Right lobe of liver (tissue), 6 donors: Measurements from ENCODE around the gene GLIS1. TPM values are rescaled to one million over a fixed set of nuclear protein-coding genes. Genes with fewer than 3 reads are reported as not detected.

ENCODE experiments used
- ATAC-seq, 4 donors: fragments of 200-7000 bp; cut with Tn5 transposase; one replicate each; pipeline ENCODE4 v1.9.1; 2020; ENCODE audit warnings: mild to moderate bottlenecking in 4 of 4, moderate library complexity in 4 of 4
- DNase-seq, 3 donors: peaks; one replicate each; pipeline ENCODE4 v3.0.0-alpha.2; 2020
- H3K27ac ChIP-seq, 3 donors: fragments of 200-600 bp; one replicate each; pipeline ENCODE4 v1.8.0; 2022
- H3K27me3 ChIP-seq, 2 donors: fragments of 200-600 bp; one replicate each; pipeline ENCODE4 v1.8.0; 2022
- H3K36me3 ChIP-seq, 4 donors: fragments of 200-600 bp; sonication (generic) in 1 of 4; one replicate each; pipeline versions ENCODE4 v1.5.1 to v1.8.0; 2017 to 2022; ENCODE audit warnings: control low read depth in 1 of 4
- H3K4me1 ChIP-seq, 4 donors: fragments of 200-600 bp; sonication (generic) in 1 of 4; one replicate each; pipeline versions ENCODE4 v1.5.1 to v1.8.0; 2017 to 2022; ENCODE audit warnings: control low read depth in 1 of 4
- H3K4me3 ChIP-seq, 3 donors: fragments of 200-600 bp; one replicate each; pipeline ENCODE4 v1.8.0; 2022
- H3K9me3 ChIP-seq, 4 donors: fragments of 200-600 bp; sonication (generic) in 1 of 4; one replicate each; pipeline versions ENCODE4 v1.5.1 to v1.8.0; 2017 to 2022; ENCODE audit warnings: control low read depth in 1 of 4
- CTCF ChIP-seq, 4 donors: fragments of 200-600 bp in 3 of 4; fragments of 450-650 bp in 1 of 4; IDR thresholded peaks; one replicate each; pipeline versions ENCODE4 v1.5.1 to v1.8.0; 2016 to 2022; ENCODE audit warnings: antibody characterized with exemption in 4 of 4, mild to moderate bottlenecking in 2 of 4
- POLR2A ChIP-seq: fragments of 450-650 bp; IDR thresholded peaks from one replicate; pipeline ENCODE4 v1.6.1; 2017; ENCODE audit warnings: antibody characterized with exemption, mild to moderate bottlenecking
- WGBS: methylation state at CpG from one replicate; pipeline ENCODE4 v1.1.6; 2018; ENCODE audit warnings: low coverage, low lambda C conversion rate; ENCODE audit not compliant: insufficient coverage; ENCODE audit errors: missing lambda C conversion rate; 5-methylcytosine and 5-hydroxymethylcytosine counted together
- intact Hi-C, 2 donors: fragments of 100-400 bp; cut with DNase I; formaldehyde crosslinking; loops; one replicate each; pipeline versions ENCODE4 v1.11.2 to v1.14.1; 2022
- total RNA-seq, 6 experiments: library from RNA; depleted of rRNA in 2 of 6; stranded (reverse); fragments of >200 nt in 2 of 6; fragmentation: NEBNext Ultra II Directional in 3 of 6; extraction: Animal tissue kit (Norgen Biotek cat#: 25700) in 3 of 6; gene quantifications; one replicate each; pipeline versions ENCODE4 v1.1.0 to v1.2.4, GENCODE V29; 2016 to 2023
- donor health status: DM: no; HTN: yes; CAD: no.
- donor health status: DM: no; HTN: no; CAD: no.
- donor health status: DM: no; HTN: no; CAD: no.
- donor health status: DM: no; HTN: yes; CAD: no.
- donor health status: DM: no; HTN: yes; CAD: no.

Gene GLIS1
- total RNA-seq, 6 experiments from 2014 or later: not detected

- 46% methylated on average over 11 of the region's 12 CpGs for WGBS
- H3K27me3 ChIP-seq: no peaks in the 10 kb centered on the region
- peak in 2 of 3 donors; percentile 36 to 37 for DNase-seq
Measured at GRCh38 chr1:53614231-53615021, 124.5 kb downstream of the GLIS1 start.

DNA sequence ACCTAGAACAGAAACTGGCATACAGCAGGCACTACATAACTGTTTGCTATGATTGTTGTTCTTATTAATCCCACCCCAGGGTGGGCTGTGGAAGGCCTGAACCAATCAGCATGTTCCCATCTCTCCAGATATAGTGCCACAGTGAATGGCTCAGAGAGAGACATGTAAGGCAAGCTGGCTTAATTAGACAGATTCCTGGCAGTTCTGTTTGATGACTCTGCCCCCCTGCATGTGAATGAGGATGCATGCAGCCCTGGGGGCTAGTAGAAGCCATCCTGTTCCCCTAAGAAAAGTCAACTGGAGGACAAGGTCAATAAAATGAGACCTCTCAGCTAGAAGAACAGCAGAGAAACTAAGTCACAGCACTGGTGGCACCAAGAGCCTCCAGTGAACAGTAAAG lies 130.3 kb downstream of the GLIS1 start:
- DNase-seq (no peak), ATAC-seq (no peak)
- intact Hi-C loops: no loop called here
- Histone ChIP-seq H3K27ac (no peak overlapping the region), H3K27me3 (no peaks in the 10 kb centered on the region), H3K36me3 (no peaks in the 10 kb centered on the region), H3K4me1 (no peaks in the 10 kb centered on the region), H3K4me3 (no peak overlapping the region), H3K9me3 (no peaks in the 10 kb centered on the region)
- TF ChIP-seq POLR2A: no peak
- no peak for TF ChIP-seq CTCF (IDR thresholded peaks at IDR 0.05)

More at GRCh38 chr1:53614231-53615021, 124.5 kb downstream of the GLIS1 start:
- Histone ChIP-seq H3K27ac (no peak overlapping the region), H3K4me3 (no peak overlapping the region), H3K9me3 (no peaks in the 10 kb centered on the region), H3K4me1 (no peaks in the 10 kb centered on the region), H3K36me3 (no peaks in the 10 kb centered on the region)
- no peak for ATAC-seq
- TF ChIP-seq CTCF (IDR thresholded peaks at IDR 0.05) (no peak), POLR2A (no peak)
- intact Hi-C loops: no loop called here

DNA sequence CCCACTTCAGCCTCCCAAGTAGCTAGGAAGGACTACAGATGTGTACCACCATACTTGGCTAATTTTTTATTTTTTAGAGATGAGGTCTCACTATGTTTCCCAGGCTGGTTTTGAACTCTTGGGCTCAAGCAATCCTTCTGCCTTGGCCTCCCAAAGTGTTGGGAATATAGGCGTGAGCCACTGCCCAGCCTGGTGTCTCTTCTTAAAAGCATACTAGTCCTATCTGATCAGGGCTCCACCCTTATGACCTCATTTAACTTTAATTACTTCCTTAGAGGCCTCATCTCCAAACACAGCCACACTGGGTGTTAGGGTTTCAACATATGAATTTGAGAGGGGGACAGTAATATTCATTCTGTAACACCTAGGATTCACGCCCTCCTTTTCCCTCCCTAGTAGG lies 130.9 kb downstream of the GLIS1 start:
- WGBS: 96% methylated on average over 2 of the region's 2 CpGs
- Histone ChIP-seq H3K9me3 (no peaks in the 10 kb centered on the region), H3K4me3 (no peak overlapping the region), H3K27ac (no peak overlapping the region), H3K27me3 (no peaks in the 10 kb centered on the region), H3K4me1 (no peaks in the 10 kb centered on the region), H3K36me3 (no peaks in the 10 kb centered on the region)
- TF ChIP-seq CTCF (IDR thresholded peaks at IDR 0.05): no peak
- no peak for TF ChIP-seq POLR2A
- DNase-seq (no peak), ATAC-seq (no peak)
- intact Hi-C loops: no loop called here

DNA sequence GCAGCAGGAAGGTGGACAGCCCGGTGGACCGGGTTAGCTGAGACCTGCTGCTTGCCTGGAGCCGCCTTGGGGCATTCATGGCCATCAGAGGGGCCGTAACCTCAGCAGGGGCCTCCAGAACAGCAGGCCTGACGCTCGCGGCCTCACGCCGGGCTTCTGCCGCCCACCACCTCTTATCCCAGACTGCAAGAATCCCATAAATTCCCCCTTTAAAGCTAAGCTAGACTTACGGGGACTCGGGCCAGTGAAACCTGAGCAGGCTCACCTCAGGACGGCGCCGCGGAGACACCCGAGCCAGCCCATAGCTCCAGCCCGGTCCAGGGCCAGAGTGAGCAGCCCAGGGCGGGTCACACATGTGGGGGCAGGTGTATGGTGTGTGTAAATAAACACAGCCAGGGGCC lies 132.3 kb downstream of the GLIS1 start:
- no peaks in the 10 kb centered on the region for H3K4me1 ChIP-seq
- H3K36me3 ChIP-seq: no peaks in the 10 kb centered on the region
- DNase-seq: no peak
- H3K4me3 ChIP-seq: no peak overlapping the region
- TF ChIP-seq CTCF (IDR thresholded peaks at IDR 0.05) (no peak), POLR2A (no peak)
- no peak overlapping the region for H3K27ac ChIP-seq
- no peak for ATAC-seq
- intact Hi-C loops: no loop called here
- no peaks in the 10 kb centered on the region for H3K27me3 ChIP-seq
- WGBS: 40% methylated on average over 1 of the region's 19 CpGs
- H3K9me3 ChIP-seq: no peaks in the 10 kb centered on the region
